ENCODE results near the gene POLR2I.

- TF ChIP-seq POLR2A (IDR thresholded peaks at IDR 0.05) (no peak), CTCF (IDR thresholded peaks at IDR 0.05) (no peak)
Observed at GRCh38 chr19:36116344-36116637, 1.6 kb upstream of the POLR2I start.

Measured in heart left ventricle (tissue), 13 donors.